NCI-H2107 treated with DMSO at 0.1 percent for 48 hours (cell line): Measurements from ENCODE around the gene IQGAP2.
"Not testable (repeated sequence)": the region's sequence is repeated elsewhere in the genome, so short reads cannot be mapped to it uniquely, and the experiment has no call there.

ENCODE experiments used
- DNase-seq: peaks from one replicate; lab custom pipeline; 2025; ENCODE audit not compliant: unreplicated experiment; lab: John Stamatoyannopoulos, UW

The IQGAP2 gene

DNA sequence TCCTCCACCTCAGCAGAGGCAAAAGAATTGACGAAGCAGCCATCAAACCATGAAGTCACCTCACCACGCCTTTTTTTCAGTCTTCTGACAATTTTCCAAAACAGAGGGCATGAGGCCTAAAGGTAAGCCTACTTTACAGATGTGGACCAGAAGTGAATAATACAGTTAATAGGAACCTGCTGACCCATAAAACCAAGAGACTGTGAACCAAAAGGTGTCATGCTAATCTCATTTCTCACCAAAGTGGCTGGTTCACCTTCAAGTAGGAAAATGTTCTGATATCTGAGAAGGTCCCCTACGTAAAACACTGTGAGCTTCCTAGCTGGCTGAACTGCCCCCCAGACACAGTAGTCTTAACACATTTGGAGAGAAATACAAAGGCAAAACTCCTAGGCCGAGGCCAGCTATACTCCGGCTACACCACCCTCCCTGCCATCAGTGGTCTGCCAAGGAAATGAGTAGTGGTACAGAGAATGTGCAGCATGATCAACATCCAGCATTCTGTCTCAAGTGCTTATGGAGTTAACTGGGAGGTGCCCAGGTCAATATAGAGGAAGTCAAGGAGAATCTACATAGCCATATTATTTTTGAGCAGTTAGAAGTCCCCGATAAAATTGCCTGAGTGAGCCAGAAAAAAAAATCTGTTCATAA, 239.4 kb downstream of the IQGAP2 start:
- DNase-seq = no peak

GRCh38 chr5:76643371-76643770, 240.3 kb downstream of the IQGAP2 start:
- DNase-seq = no peak

- DNase-seq = no peak
Observed at GRCh38 chr5:76649140-76649539, 246.1 kb downstream of the IQGAP2 start.

GRCh38 chr5:76652809-76653414, 249.8 kb downstream of the IQGAP2 start:
- DNase-seq = no peak

GRCh38 chr5:76657091-76657490, 254.0 kb downstream of the IQGAP2 start:
- no peak for DNase-seq

DNA sequence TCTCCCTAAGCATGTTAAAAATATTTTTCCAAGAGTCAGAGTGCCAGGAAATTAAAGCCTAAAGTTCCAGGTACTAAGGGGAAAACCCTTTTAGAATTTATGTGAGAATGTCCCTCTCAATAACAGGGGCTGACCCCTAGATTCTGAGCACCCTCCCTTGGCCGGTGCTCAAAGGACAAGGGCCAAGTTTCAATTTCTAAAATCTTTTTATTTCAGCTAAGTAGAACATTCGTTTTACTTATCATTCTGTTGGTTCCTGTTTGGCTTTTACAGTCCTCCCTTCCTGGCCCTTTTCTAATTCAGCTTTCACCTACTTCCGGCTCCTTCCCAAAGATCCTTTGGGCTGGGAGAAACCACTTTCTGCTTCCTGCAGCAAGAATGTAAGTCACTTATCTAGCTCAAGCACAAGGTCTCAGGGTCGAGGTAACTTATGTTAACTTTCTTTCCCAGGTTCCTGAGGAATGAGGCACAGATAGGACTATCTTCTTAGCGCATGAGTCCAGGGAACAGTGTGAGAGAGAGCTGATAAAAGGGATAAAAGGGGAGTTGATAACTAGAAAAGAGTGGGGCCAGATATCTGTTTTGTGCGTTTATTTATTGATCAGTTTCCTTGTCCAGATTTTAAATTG, 254.7 kb downstream of the IQGAP2 start:
- no peak for DNase-seq

DNA sequence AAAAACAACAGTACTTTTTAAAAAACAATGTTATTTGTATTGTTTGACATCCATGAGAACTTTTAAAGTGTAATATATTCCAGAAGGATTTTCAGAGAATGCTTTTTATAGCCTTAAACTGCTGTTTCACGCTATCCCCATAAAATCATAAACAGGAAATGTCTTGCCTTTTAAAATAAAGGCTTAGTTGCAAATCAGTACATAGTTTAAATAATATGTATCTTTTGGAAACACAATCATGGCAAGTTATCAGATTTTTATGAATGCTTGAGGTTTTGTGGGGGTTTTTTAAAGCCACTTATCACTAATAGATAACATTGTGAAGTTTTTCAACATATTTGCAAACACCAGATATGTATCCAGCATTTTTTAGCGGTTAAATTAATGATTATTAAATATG, 257.3 kb downstream of the IQGAP2 start:
- no peak for DNase-seq

DNA sequence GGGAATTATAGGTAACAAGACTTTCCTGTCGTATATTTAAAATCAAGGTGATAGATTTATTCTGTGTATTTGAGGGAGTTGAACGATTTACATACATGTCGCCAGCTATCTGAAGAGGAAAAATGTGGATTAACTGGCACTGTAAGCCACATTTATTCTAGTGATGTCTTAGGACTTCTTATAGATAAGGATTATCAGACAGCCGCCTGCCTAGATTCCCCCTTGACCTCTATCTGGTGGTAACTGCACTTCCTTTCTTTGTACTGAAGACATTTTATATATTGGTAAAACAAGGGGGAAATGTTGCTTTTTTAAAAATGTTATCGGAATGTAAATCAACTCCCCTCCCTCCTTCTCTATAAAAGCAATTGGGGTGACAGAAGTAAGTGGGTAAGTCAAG, 259.4 kb downstream of the IQGAP2 start:
- no peak for DNase-seq

DNA sequence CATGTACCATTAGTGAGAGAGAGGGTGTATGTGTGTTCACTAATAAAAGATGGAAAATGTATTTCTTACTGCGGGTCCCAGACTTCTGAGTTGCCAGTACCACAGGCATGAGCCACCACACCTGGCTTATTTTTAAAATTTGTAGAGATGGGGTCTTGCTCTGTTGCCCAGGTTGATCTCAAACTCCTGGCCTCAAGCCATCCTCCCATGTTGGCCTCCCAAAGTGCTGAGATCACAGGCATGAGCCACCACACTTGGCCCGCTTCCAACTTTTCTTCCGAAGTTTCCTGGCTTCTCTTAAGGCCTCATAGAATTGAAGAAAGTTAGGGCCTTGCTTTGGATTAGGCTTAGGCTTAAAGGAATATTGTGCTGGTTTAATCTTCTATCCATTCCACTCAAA, 260.5 kb downstream of the IQGAP2 start:
- no peak for DNase-seq

- no peak for DNase-seq
Observed at GRCh38 chr5:76664079-76664478, 261.0 kb downstream of the IQGAP2 start.

- no peak for DNase-seq
Observed at GRCh38 chr5:76667495-76667894, 264.4 kb downstream of the IQGAP2 start.

- no peak for DNase-seq
Observed at GRCh38 chr5:76669245-76669644, 266.2 kb downstream of the IQGAP2 start.

GRCh38 chr5:76670508-76670907, 267.4 kb downstream of the IQGAP2 start:
- no peak for DNase-seq

DNA sequence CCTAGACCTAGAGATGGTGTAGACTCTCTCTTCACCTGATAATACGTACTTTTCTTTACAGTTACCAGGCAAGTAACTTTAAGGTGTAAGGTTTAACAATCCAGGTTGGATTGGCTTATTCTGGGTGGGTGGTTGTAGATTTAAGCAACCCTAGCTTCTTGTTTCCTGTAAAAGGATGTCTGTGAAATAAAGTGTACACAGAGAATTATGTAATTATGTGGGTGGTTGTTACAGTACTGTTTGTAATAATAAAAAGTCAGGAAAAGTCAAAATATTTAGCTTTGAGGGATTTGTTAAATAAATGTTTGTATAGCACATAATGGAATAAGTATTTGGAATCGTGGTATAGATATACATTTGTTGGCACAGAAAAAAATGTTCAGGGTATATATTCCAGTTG, 269.2 kb downstream of the IQGAP2 start:
- DNase-seq = no peak

- no peak for DNase-seq
Observed at GRCh38 chr5:76673125-76673524, 270.0 kb downstream of the IQGAP2 start.

- DNase-seq = no peak
Observed at GRCh38 chr5:76674330-76675066, 271.4 kb downstream of the IQGAP2 start.

DNA sequence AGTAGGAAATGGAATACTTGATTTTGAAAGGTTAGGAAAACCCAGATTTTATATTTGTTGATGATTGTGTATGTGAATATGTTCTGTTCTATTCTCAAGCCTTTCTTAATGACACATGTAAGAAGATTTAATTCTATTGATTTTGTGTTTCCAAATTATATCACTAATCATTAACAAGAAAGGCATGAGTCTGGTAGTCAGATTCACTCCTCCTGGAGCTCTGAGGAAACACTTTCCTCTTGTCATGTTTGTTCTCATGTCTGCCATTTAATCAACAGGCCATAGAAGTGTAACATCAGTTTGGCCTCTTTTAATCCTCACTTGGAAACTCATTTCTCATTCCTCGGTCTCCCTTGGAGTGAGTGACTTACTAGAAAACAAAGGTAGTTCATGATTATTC, 272.3 kb downstream of the IQGAP2 start:
- no peak for DNase-seq

DNA sequence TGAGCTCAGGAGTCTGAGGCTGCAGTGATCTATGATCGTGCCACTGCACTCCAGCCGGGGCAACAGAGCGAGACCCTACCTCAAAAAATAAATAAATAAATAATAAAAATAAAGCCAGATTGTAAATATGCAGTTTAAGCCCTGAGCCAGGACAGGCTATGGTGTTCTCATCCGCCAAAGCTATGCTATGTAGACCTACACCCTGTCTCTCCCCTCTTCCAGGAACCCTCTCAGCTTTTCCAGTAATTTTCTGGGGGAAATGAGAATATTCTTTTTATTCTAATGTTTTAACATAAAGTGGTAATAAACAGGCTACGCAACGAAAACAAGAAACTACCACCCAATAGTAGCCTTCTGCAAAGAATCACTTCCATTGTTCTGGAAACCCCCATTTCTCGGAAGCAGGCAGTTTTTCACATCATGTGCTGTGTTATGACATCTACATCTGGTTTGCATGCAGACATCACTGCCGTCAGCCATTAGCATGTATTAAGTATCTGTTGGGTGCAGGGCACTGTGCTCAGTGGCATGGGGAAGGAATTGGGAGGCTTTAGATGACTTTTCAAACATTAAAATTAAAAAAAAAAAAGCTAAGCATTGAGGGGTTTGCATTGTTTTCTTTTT, 274.9 kb downstream of the IQGAP2 start:
- DNase-seq = no peak

- no peak for DNase-seq
Observed at GRCh38 chr5:76679231-76679630, 276.1 kb downstream of the IQGAP2 start.

DNA sequence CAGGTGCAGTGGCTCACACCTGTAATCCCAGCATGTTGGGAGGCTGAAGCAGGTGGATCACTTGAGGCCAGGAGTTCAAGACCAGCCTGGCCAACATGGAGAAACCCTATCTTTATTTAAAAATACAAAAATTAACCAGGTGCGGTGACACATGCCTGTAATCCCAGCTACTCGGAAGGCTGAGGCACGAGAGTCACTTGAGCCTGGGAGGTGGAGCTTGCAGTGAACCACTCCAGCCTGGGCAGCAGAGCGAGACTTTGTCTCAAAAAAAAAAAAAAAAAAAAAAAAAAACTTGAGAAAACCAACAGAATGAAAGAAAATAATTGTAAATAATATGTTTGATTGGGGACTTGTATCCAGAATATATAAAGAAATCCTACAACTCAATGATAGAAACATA, 277.7 kb downstream of the IQGAP2 start:
- DNase-seq = not testable (repeated sequence)

DNA sequence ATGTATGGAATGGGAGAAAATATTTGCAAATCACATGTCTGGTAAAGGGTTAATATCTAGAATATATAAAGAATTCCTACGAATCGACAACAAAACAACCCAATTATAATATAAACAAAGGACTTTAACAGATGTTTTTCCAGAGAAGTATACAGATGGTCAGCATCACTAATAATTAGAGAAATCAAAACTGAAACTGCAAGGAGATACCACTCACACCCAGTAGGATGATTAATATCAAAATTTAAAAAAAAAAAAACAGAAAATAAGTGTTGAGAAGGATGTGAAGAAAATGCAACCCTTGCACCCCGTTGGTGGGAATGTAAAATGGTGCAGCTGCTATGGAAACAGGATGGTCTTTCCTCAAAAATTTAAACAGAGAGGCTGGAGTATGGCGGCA, 278.2 kb downstream of the IQGAP2 start:
- no peak for DNase-seq

- DNase-seq = no peak
Observed at GRCh38 chr5:76682387-76682786, 279.3 kb downstream of the IQGAP2 start.
